Measurements from ENCODE around the gene NELFB.
"Not testable (repeated sequence)": the region's sequence is repeated elsewhere in the genome, so short reads cannot be mapped to it uniquely, and the experiment has no call there.

NELFB gene

DNA sequence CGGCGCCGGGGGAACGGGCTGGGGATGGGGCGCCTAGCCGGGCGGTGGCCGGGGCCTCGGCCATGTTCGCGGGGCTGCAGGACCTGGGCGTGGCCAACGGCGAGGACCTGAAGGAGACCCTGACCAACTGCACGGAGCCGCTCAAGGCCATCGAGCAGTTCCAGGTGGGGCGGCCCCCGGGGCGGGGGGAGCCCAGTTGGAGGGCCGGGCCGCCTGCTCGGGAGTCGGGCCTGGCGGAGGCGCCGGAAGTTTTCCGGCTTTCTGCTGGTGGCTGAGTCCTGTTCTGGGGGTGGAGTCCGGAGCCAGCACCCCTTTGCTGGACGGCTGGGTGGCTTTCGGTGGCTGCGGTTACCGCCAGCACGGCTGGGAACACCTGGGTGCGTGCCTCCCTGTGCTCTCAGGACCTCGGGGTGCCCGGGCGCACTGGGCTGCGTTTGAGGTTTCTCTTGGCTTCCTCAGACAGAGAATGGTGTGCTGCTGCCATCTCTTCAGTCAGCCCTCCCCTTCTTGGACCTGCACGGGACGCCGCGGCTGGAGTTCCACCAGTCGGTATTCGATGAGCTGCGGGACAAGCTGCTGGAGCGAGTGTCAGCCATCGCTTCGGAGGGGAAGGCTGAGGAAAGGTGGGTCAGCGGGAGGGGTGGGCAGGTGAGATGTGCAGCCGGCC, 454 bp downstream of the NELFB start:
- no peak for TF ChIP-seq CTCF (conservative IDR thresholded peaks at IDR 0.05; ENCODE audit: low read length)
- peak overlapping the region; percentile 91 for H3K4me3 ChIP-seq (ENCODE audit: low read length)
- DNase-seq (ENCODE audit: low read depth): peak; percentile 24

- H3K4me3 ChIP-seq (ENCODE audit: low read length): peak overlapping the region; percentile 91
- TF ChIP-seq CTCF (conservative IDR thresholded peaks at IDR 0.05; ENCODE audit: low read length): no peak
- no peak for DNase-seq (ENCODE audit: low read depth)
Observed at GRCh38 chr9:137256362-137256761, 1.2 kb downstream of the NELFB start.

GRCh38 chr9:137256856-137257255, 1.7 kb downstream of the NELFB start:
- H3K4me3 ChIP-seq (ENCODE audit: low read length): peak overlapping the region; percentile 91; the same call in 1 of the 2 replicates

DNA sequence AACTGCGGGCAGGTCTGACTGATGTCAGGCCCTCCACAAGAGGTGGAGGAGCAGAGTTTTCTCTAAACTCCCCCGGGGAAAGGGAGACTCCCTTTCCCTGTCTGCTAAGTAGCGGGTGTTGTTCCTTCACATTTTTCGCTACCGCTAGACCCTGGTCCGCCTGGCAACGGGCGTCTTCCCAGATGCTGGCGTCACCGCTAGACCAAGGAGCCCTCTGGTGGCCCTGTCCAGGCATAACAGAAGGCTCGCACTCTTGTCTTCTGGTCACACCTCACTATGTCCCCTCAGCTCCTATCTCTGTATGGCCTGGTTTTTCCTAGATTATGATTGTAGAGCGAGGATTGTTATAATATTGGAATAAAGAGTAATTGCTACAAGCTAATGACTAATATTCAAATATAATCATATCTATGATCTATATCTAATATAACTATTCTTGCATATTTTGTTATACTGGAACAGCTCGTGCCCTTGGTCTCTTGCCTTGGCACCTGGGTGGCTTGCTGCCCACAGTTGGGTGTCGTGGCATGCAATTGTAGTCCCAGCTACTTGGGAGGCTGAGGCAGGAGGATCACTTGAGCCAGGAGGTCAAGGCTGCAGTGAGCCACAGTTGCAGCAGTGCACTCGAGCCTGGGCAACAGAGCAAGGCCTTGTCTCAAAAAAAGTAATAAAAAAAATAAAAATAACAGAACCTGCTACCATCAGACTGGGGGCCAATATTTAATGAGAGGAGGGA, 7.2 kb downstream of the NELFB start:
- DNase-seq (ENCODE audit: low read depth): peak; percentile 49
- H3K4me3 ChIP-seq (ENCODE audit: low read length): not testable (repeated sequence)
- peak; percentile 42 for TF ChIP-seq CTCF (conservative IDR thresholded peaks at IDR 0.05; ENCODE audit: low read length)

More at GRCh38 chr9:137256856-137257255, 1.7 kb downstream of the NELFB start:
- TF ChIP-seq CTCF (conservative IDR thresholded peaks at IDR 0.05; ENCODE audit: low read length): no peak
- DNase-seq (ENCODE audit: low read depth): no peak

DNA sequence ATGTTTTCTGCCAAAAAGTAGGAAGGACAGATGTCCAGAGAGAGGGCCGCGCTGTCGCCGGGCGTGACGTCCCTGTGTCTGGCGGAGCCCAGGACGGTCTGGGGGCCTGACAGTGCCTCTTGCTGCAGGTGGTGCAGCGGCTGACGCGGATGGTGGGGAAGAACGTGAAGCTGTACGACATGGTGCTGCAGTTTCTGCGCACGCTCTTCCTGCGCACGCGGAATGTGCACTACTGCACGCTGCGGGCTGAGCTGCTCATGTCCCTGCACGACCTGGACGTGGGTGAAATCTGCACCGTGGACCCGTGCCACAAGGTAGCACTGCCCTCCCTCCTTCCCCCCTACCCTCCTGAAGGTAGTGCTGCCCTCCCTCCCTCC, 7.8 kb downstream of the NELFB start:
- TF ChIP-seq CTCF (conservative IDR thresholded peaks at IDR 0.05; ENCODE audit: low read length): no peak
- H3K4me3 ChIP-seq (ENCODE audit: low read length): no peak overlapping the region
- no peak for DNase-seq (ENCODE audit: low read depth)

DNA sequence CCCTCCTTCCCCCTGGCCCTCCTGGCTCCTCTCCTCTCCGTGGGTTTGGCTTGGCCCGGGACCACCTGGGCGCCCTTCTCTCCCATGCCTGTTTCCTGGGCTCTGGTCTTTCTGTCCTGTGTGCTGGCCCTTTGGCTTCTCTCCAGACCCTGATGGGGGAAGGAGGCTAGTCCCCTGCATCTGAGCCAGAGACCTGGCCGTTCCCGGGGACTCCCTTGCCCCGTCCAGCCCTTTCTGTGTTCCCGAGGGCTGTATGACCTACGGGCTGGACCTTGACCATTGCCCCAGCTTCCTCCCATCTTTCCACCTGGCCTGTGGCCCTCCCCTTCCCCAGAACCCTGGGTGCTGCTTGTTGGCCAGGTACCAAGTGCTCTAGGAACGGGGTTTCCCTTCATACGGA, 8.4 kb downstream of the NELFB start:
- no peak for TF ChIP-seq CTCF (conservative IDR thresholded peaks at IDR 0.05; ENCODE audit: low read length)
- no peak for DNase-seq (ENCODE audit: low read depth)
- H3K4me3 ChIP-seq (ENCODE audit: low read length): no peak overlapping the region

GRCh38 chr9:137264067-137264466, 8.9 kb downstream of the NELFB start:
- DNase-seq (ENCODE audit: low read depth): no peak
- TF ChIP-seq CTCF (conservative IDR thresholded peaks at IDR 0.05; ENCODE audit: low read length): no peak

More at GRCh38 chr9:137264067-137264466, 8.9 kb downstream of the NELFB start:
- no peak overlapping the region for H3K4me3 ChIP-seq (ENCODE audit: low read length)
